H9 (cell line): ENCODE data around the gene PPP1R13B. TPM values are rescaled to one million over a fixed set of nuclear protein-coding genes. Genes with fewer than 3 reads are reported as not detected.

ENCODE experiments used
- DNase-seq: peaks from one replicate; pipeline ENCODE4 v3.0.0-alpha.2; 2017
- H2AFZ ChIP-seq: one replicate; pipeline ENCODE4 v1.6.1; 2013; ENCODE audit warnings: mild to moderate bottlenecking, low read length, control low read depth, moderate library complexity
- H2AK5ac ChIP-seq: 2 replicates; pipeline ENCODE4 v1.6.1; 2013; ENCODE audit warnings: low read length, control low read depth, mixed read lengths; ENCODE audit not compliant: insufficient read length
- H2BK120ac ChIP-seq: one replicate; pipeline ENCODE4 v1.6.1; 2013; ENCODE audit warnings: low read depth, mild to moderate bottlenecking, low read length, control low read depth, inconsistent platforms; ENCODE audit not compliant: poor library complexity, severe bottlenecking
- H2BK12ac ChIP-seq: 2 replicates; pipeline ENCODE4 v1.6.1; 2013; ENCODE audit warnings: low read length, control low read depth, mixed read lengths, low read depth; ENCODE audit not compliant: insufficient read length
- H2BK15ac ChIP-seq: 2 replicates; pipeline ENCODE4 v1.6.1; 2013; ENCODE audit warnings: low read depth, low read length, control low read depth
- H2BK20ac ChIP-seq: one replicate; pipeline ENCODE4 v1.6.1; 2013; ENCODE audit warnings: low read depth, mild to moderate bottlenecking, low read length, control low read depth, inconsistent platforms; ENCODE audit not compliant: poor library complexity, severe bottlenecking
- H2BK5ac ChIP-seq: 2 replicates; pipeline ENCODE4 v1.6.1; 2013; ENCODE audit warnings: low read length, control low read depth, mixed read lengths; ENCODE audit not compliant: insufficient read length
- H3K14ac ChIP-seq: 2 replicates; pipeline ENCODE4 v1.6.1; 2013; ENCODE audit warnings: low read length, control low read depth; ENCODE audit not compliant: insufficient read depth
- H3K18ac ChIP-seq: 2 replicates; pipeline ENCODE4 v1.6.1; 2013; ENCODE audit warnings: low read depth, mild to moderate bottlenecking, mixed read lengths, low read length, control low read depth; ENCODE audit not compliant: insufficient read length
- H3K23ac ChIP-seq: 2 replicates; pipeline ENCODE4 v1.6.1; 2013; ENCODE audit warnings: low read length, control low read depth, mixed read lengths, low read depth; ENCODE audit not compliant: insufficient read length
- H3K23me2 ChIP-seq: 2 replicates; pipeline ENCODE4 v1.6.1; 2013; ENCODE audit warnings: low read depth, mild to moderate bottlenecking, mixed read lengths, low read length, control low read depth; ENCODE audit not compliant: insufficient read length, poor library complexity, severe bottlenecking
- H3K27ac ChIP-seq: 2 replicates; pipeline ENCODE4 v1.5.1; 2013; ENCODE audit warnings: low read length, control low read depth, mixed read lengths, low read depth; ENCODE audit not compliant: insufficient read length
- H3K27me3 ChIP-seq: 2 replicates; pipeline ENCODE4 v1.6.1; 2013; ENCODE audit warnings: low read length, control low read depth, inconsistent platforms; ENCODE audit not compliant: insufficient read depth
- H3K4ac ChIP-seq: 2 replicates; pipeline ENCODE4 v1.6.1; 2013; ENCODE audit warnings: low read depth, mild to moderate bottlenecking, control low read depth, inconsistent platforms, low read length, moderate library complexity
- H3K4me1 ChIP-seq: 2 replicates; pipeline ENCODE4 v1.6.1; 2013; ENCODE audit warnings: low read length, control low read depth, inconsistent platforms; ENCODE audit not compliant: insufficient read depth
- H3K4me2 ChIP-seq: 2 replicates; pipeline ENCODE4 v1.6.1; 2013; ENCODE audit warnings: low read length, control low read depth, mixed read lengths; ENCODE audit not compliant: insufficient read length, insufficient read depth
- H3K56ac ChIP-seq: 2 replicates; pipeline ENCODE4 v1.6.1; 2013; ENCODE audit warnings: low read depth, mild to moderate bottlenecking, mixed read lengths, low read length, control low read depth; ENCODE audit not compliant: insufficient read length
- H3K79me1 ChIP-seq: 2 replicates; pipeline ENCODE4 v1.6.1; 2013; ENCODE audit warnings: low read depth, mild to moderate bottlenecking, moderate library complexity, low read length, control low read depth, inconsistent platforms; ENCODE audit not compliant: insufficient read depth, poor library complexity, severe bottlenecking
- H3K79me2 ChIP-seq: 2 replicates; pipeline ENCODE4 v1.6.1; 2013; ENCODE audit warnings: low read length, control low read depth, inconsistent platforms; ENCODE audit not compliant: insufficient read depth
- H3K9ac ChIP-seq: 2 replicates; pipeline ENCODE4 v1.6.1; 2013; ENCODE audit warnings: low read length, control low read depth, mixed read lengths; ENCODE audit not compliant: insufficient read length; ENCODE audit errors: extremely low read depth
- H3K9me3 ChIP-seq: one replicate; pipeline ENCODE4 v1.6.1; 2013; ENCODE audit warnings: low read depth, low read length, inconsistent platforms; ENCODE audit not compliant: control insufficient read depth
- H3T11ph ChIP-seq: one replicate; pipeline ENCODE4 v1.6.1; 2013; ENCODE audit warnings: mild to moderate bottlenecking, low read length, control low read depth, inconsistent platforms
- H4K20me1 ChIP-seq: one replicate; pipeline ENCODE4 v1.6.1; 2013; ENCODE audit not compliant: control insufficient read depth, insufficient read length, insufficient read depth
- H4K5ac ChIP-seq: 2 replicates; pipeline ENCODE4 v1.6.1; 2013; ENCODE audit warnings: low read depth, mild to moderate bottlenecking, mixed read lengths, low read length, control low read depth; ENCODE audit not compliant: insufficient read length
- H4K8ac ChIP-seq: replicated peaks from 2 replicates; pipeline ENCODE4 v1.6.1; 2013; ENCODE audit warnings: low read length, control low read depth, mixed read lengths, low read depth; ENCODE audit not compliant: insufficient read length
- H4K91ac ChIP-seq: 2 replicates; pipeline ENCODE4 v1.6.1; 2013; ENCODE audit warnings: low read depth, mild to moderate bottlenecking, moderate library complexity, mixed read lengths, low read length, control low read depth; ENCODE audit not compliant: insufficient read length
- H3K27ac Mint-ChIP-seq, 3 experiments: 2 replicates in 2 of 3; 3 replicates in 1 of 3; pipeline ENCODE4 v1.8.0; 2020 to 2021; ENCODE audit warnings: mixed read lengths in 3 of 3, mild to moderate bottlenecking in 1 of 3, moderate library complexity in 1 of 3
- H3K27me3 Mint-ChIP-seq: 2 replicates; pipeline ENCODE4 v1.8.0; 2021; ENCODE audit warnings: low read depth, mild to moderate bottlenecking, moderate library complexity, mixed read lengths
- H3K36me3 Mint-ChIP-seq, 3 experiments: 2 replicates in 2 of 3; 3 replicates in 1 of 3; pipeline ENCODE4 v1.8.0; 2020 to 2021; ENCODE audit warnings: low read depth in 3 of 3, mixed read lengths in 3 of 3; ENCODE audit not compliant: insufficient read depth in 1 of 3
- H3K4me1 Mint-ChIP-seq, 2 experiments: 2 replicates each; pipeline ENCODE4 v1.8.0; 2020; ENCODE audit warnings: mixed read lengths in 2 of 2
- H3K4me3 Mint-ChIP-seq, 2 experiments: 2 replicates in 1 of 2; 3 replicates in 1 of 2; pipeline ENCODE4 v1.8.0; 2020 to 2021; ENCODE audit warnings: mild to moderate bottlenecking in 2 of 2, mixed read lengths in 2 of 2, moderate library complexity in 1 of 2
- H3K9me3 Mint-ChIP-seq, 2 experiments: 2 replicates in 1 of 2; 3 replicates in 1 of 2; pipeline ENCODE4 v1.8.0; 2020; ENCODE audit warnings: mild to moderate bottlenecking in 2 of 2, mixed read lengths in 2 of 2, moderate library complexity in 1 of 2
- CTCF ChIP-seq: fragments of 200-600 bp; sonication (generic); conservative IDR thresholded peaks from 3 replicates; pipeline ENCODE4 v1.8.0; 2021; ENCODE audit warnings: antibody characterized with exemption, mild to moderate bottlenecking
- WGBS: extraction: QIAGEN DNeasy Blood & Tissue Kit; methylation state at CpG from one replicate; pipeline ENCODE4 v1.1.7; 2013; ENCODE audit warnings: missing lambda C conversion rate, low lambda C conversion rate, mixed read lengths; ENCODE audit not compliant: insufficient read length; ENCODE audit errors: extremely low coverage; 5-methylcytosine and 5-hydroxymethylcytosine counted together
- total RNA-seq: library from RNA; stranded (reverse); gene quantifications from 2 replicates; pipeline ENCODE4 v1.2.1, GENCODE V29; 2021

The PPP1R13B gene
- total RNA-seq, 1 experiment from 2014 or later, result 6.0 TPM

- no peak overlapping the region for H3K27ac Mint-ChIP-seq
- Histone ChIP-seq H2BK20ac (no peak overlapping the region), H2AFZ (no peak overlapping the region), H3K4ac (no peak overlapping the region), H3K9me3 (no peaks in the 10 kb centered on the region), H3K27me3 (no peaks in the 10 kb centered on the region), H2BK120ac (no peak overlapping the region), H2AK5ac (no peak overlapping the region), H4K8ac (no peak overlapping the region), H3K4me2 (no peak overlapping the region), H3K79me2 (no peaks in the 10 kb centered on the region), H3K79me1 (no peaks in the 10 kb centered on the region), H3T11ph (no peak overlapping the region), H3K18ac (no peak overlapping the region), H4K20me1 (no peaks in the 10 kb centered on the region), H3K9ac (no peak overlapping the region), H3K23ac (no peak overlapping the region), H3K4me1 (peaks cover 3% of the 10 kb centered on the region; the same call in 1 of the 2 replicates), H3K27ac (no peak overlapping the region), H4K91ac (no peak overlapping the region), H2BK5ac (no peak overlapping the region), H3K56ac (no peak overlapping the region), H3K23me2 (no peaks in the 10 kb centered on the region), H2BK15ac (no peak overlapping the region), H4K5ac (no peak overlapping the region), H3K14ac (no peak overlapping the region), H2BK12ac (no peak overlapping the region)
- peaks cover 14 to 16% of the 10 kb centered on the region in 2 experiments for H3K4me1 Mint-ChIP-seq
- TF ChIP-seq CTCF, result no peak
- H3K9me3 Mint-ChIP-seq, result no peaks in the 10 kb centered on the region; a peak in 1 of 5 replicates
- no peak for DNase-seq
- no CpG with 5 or more reads among the region's 16 CpGs for WGBS
- no peaks in the 10 kb centered on the region for H3K27me3 Mint-ChIP-seq
- H3K4me3 Mint-ChIP-seq, result no peak overlapping the region
- no peaks in the 10 kb centered on the region for H3K36me3 Mint-ChIP-seq
Measured at GRCh38 chr14:103879118-103879569, 31.8 kb upstream of the PPP1R13B start.
